Hair follicular keratinocyte (primary cell): ENCODE data around the gene PLA2G10. TPM values are rescaled to one million over a fixed set of nuclear protein-coding genes. Genes with fewer than 3 reads are reported as not detected.

ENCODE experiments used
- total RNA-seq: library from RNA; depleted of rRNA; stranded (reverse); fragments of >200 nt; gene quantifications from 2 replicates; pipeline ENCODE4 v1.2.3, GENCODE V29; 2015

Gene PLA2G10
- 0.23 TPM in 1 of 2 replicates, not detected in the other for total RNA-seq

GRCh38 chr16:14694129-14694528 lies at the start of gene PLA2G10:
Gene PLA2G10, minus strand, starts transcription at chr16:14694308. Its CDS starts 79 bp downstream, at chr16:14694229.

GRCh38 chr16:14742273-14743128 lies 48.4 kb upstream of the PLA2G10 start, which contains the start of gene NPIPA2:
Gene NPIPA2, plus strand, starts transcription at chr16:14742533. Its CDS starts 5,533 bp downstream, at chr16:14748066.

GRCh38 chr16:14703156-14704011 lies 9.3 kb upstream of the PLA2G10 start, which contains the start of gene NPIPA3:
Gene NPIPA3, plus strand, starts transcription at chr16:14703411. Its CDS starts 5,533 bp downstream, at chr16:14708944.

GRCh38 chr16:14632693-14633569 lies 61.2 kb downstream of the PLA2G10 start, which contains the start of gene BFAR:
Gene BFAR, plus strand, starts transcription at chr16:14632951. Its CDS starts 11,396 bp downstream, at chr16:14644347.

GRCh38 chr16:14629919-14630619 lies 64.0 kb downstream of the PLA2G10 start, which contains the start of gene PARN:
Gene PARN, minus strand, starts transcription at chr16:14630260. Its CDS starts 135 bp downstream, at chr16:14630125.

Other genes starting within 250 kb of the PLA2G10 start
- gene PARN, start 64.0 kb downstream of the PLA2G10 start, total RNA-seq: 23.0 and 32.5 TPM in 2 replicates
- gene BFAR, start 61.4 kb downstream of the PLA2G10 start, total RNA-seq: 83.5 and 118 TPM in 2 replicates
- gene NPIPA3, start 9.1 kb upstream of the PLA2G10 start, total RNA-seq: 0.70 TPM in 1 of 2 replicates, not detected in the other
- gene NPIPA2, start 48.2 kb upstream of the PLA2G10 start, total RNA-seq: not detected in 2 replicates
- gene NOMO1, start 139.4 kb upstream of the PLA2G10 start, total RNA-seq: 57.5 and 70.7 TPM in 2 replicates
- 17.0 and 28.3 TPM in 2 replicates for gene NPIPA1, start 243.1 kb upstream of the PLA2G10 start, total RNA-seq